HTERT RPE-1 (cell line): Measurements from ENCODE around the gene TAB3.

Source experiments
- in situ Hi-C: fragments of 300-500 bp; cut with MboI; formaldehyde crosslinking; loops from 4 replicates; pipeline ENCODE4 v1.14.3; 2020; ENCODE audit warnings: low sequenced_read_pairs

TAB3 gene

GRCh38 chrX:30887288-30887687 lies 1.8 kb downstream of the TAB3 start:
- in situ Hi-C loops: no loop called here

- in situ Hi-C loops: no loop called here
Observed at GRCh38 chrX:30885136-30885535, 3.9 kb downstream of the TAB3 start.

- in situ Hi-C loops: no loop called here
Observed at GRCh38 chrX:30883138-30883537, 5.9 kb downstream of the TAB3 start.

- in situ Hi-C loops: no loop called here
Observed at GRCh38 chrX:30881797-30882196, 7.3 kb downstream of the TAB3 start.

- in situ Hi-C loops: no loop called here
Observed at GRCh38 chrX:30881390-30881789, 7.7 kb downstream of the TAB3 start.

- in situ Hi-C loops: no loop called here
Observed at GRCh38 chrX:30880058-30880457, 9.0 kb downstream of the TAB3 start.

- in situ Hi-C loops: no loop called here
Observed at GRCh38 chrX:30876367-30876766, 12.7 kb downstream of the TAB3 start.

GRCh38 chrX:30875957-30876356 lies 13.1 kb downstream of the TAB3 start:
- in situ Hi-C loops: no loop called here

GRCh38 chrX:30874851-30875250 lies 14.2 kb downstream of the TAB3 start:
- in situ Hi-C loops: no loop called here

GRCh38 chrX:30870572-30870971 lies 18.5 kb downstream of the TAB3 start:
- in situ Hi-C loops: no loop called here

GRCh38 chrX:30865612-30866011 lies 23.4 kb downstream of the TAB3 start:
- in situ Hi-C loops: no loop called here

GRCh38 chrX:30865015-30865414 lies 24.0 kb downstream of the TAB3 start:
- in situ Hi-C loops: no loop called here

GRCh38 chrX:30864383-30864785 lies 24.7 kb downstream of the TAB3 start:
- in situ Hi-C loops: no loop called here

GRCh38 chrX:30863974-30864373 lies 25.1 kb downstream of the TAB3 start:
- in situ Hi-C loops: no loop called here

GRCh38 chrX:30858098-30858497 lies 31.0 kb downstream of the TAB3 start:
- in situ Hi-C loops: no loop called here

- in situ Hi-C loops: no loop called here
Observed at GRCh38 chrX:30851449-30851848, 37.6 kb downstream of the TAB3 start.

GRCh38 chrX:30835373-30835772 lies 53.7 kb downstream of the TAB3 start:
- in situ Hi-C loops: no loop called here

- in situ Hi-C loops: no loop called here
Observed at GRCh38 chrX:30833896-30834295, 55.2 kb downstream of the TAB3 start.

GRCh38 chrX:30831082-30831481 lies 58.0 kb downstream of the TAB3 start:
- in situ Hi-C loops: no loop called here

- in situ Hi-C loops: no loop called here
Observed at GRCh38 chrX:30830326-30830943, 58.6 kb downstream of the TAB3 start.

GRCh38 chrX:30824275-30824674 lies 64.8 kb downstream of the TAB3 start:
- in situ Hi-C loops: no loop called here

- in situ Hi-C loops: no loop called here
Observed at GRCh38 chrX:30822764-30823163, 66.3 kb downstream of the TAB3 start.

GRCh38 chrX:30822068-30822681 lies 66.9 kb downstream of the TAB3 start:
- in situ Hi-C loops: no loop called here
